ENCODE measurements around the gene HSPBAP1.
"Not testable (repeated sequence)": the region's sequence is repeated elsewhere in the genome, so short reads cannot be mapped to it uniquely, and the experiment has no call there.

Gene HSPBAP1

GRCh38 chr3:122785231-122785630 lies 8.4 kb downstream of the HSPBAP1 start:
- no peak for DNase-seq

- DNase-seq = no peak
Observed at GRCh38 chr3:122784436-122784835, 9.2 kb downstream of the HSPBAP1 start.

GRCh38 chr3:122782804-122783203 lies 10.8 kb downstream of the HSPBAP1 start:
- no peak for DNase-seq

GRCh38 chr3:122777563-122777962 lies 16.1 kb downstream of the HSPBAP1 start:
- DNase-seq = no peak

GRCh38 chr3:122776675-122777468 lies 16.8 kb downstream of the HSPBAP1 start:
- no peak for DNase-seq

- no peak for DNase-seq
Observed at GRCh38 chr3:122774564-122774963, 19.1 kb downstream of the HSPBAP1 start.

- DNase-seq = no peak
Observed at GRCh38 chr3:122773944-122774509, 19.6 kb downstream of the HSPBAP1 start.

- no peak for DNase-seq
Observed at GRCh38 chr3:122772827-122773226, 20.8 kb downstream of the HSPBAP1 start.

GRCh38 chr3:122770521-122771202 lies 23.0 kb downstream of the HSPBAP1 start:
- no peak for DNase-seq

GRCh38 chr3:122767540-122768372 lies 25.9 kb downstream of the HSPBAP1 start:
- no peak for DNase-seq

GRCh38 chr3:122766430-122766829 lies 27.2 kb downstream of the HSPBAP1 start:
- DNase-seq = no peak

GRCh38 chr3:122760453-122761271 lies 33.0 kb downstream of the HSPBAP1 start:
- DNase-seq = no peak

GRCh38 chr3:122758877-122759560 lies 34.6 kb downstream of the HSPBAP1 start:
- DNase-seq = no peak

GRCh38 chr3:122755491-122755890 lies 38.1 kb downstream of the HSPBAP1 start:
- no peak for DNase-seq

- DNase-seq = peak in 2 of 5 donors; percentile 1 to 50
Observed at GRCh38 chr3:122754929-122755328, 38.7 kb downstream of the HSPBAP1 start.

GRCh38 chr3:122748347-122748746 lies 45.3 kb downstream of the HSPBAP1 start:
- no peak for DNase-seq

- DNase-seq = not testable (repeated sequence)
Observed at GRCh38 chr3:122747295-122747694, 46.3 kb downstream of the HSPBAP1 start.

GRCh38 chr3:122745369-122746021 lies 48.1 kb downstream of the HSPBAP1 start:
- no peak for DNase-seq

GRCh38 chr3:122743581-122744120 lies 50.0 kb downstream of the HSPBAP1 start:
- DNase-seq = no peak

GRCh38 chr3:122742234-122742633 lies 51.4 kb downstream of the HSPBAP1 start:
- DNase-seq = no peak

GRCh38 chr3:122739172-122739571 lies 54.5 kb downstream of the HSPBAP1 start:
- DNase-seq = no peak
